ENCODE data around the gene CD163L1.

Gene CD163L1

DNA sequence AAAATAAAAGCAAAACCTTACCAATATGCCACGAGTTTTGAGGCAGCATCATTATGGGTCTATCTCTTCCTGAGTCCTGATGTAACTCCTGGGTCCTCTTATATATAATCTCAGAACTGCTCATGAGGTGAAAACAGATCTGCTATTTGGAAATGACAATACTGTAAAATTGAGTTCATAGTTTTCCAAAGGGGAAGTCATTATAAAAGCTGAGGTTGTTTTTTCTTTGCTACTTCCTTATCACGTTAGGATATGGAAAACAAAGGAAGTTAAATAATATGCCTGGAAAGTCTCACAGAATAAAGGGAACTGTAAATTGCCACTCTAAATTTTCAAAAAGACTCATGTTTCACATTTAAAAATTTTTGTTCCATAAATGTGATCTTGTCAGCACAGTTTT is at the start of gene CD163L1:
Gene CD163L1 (minus strand): TSS at position 78 of the 400 bp plus-strand sequence. CDS start 26 bp downstream, at position 52.
- TF ChIP-seq, protein P1, sequence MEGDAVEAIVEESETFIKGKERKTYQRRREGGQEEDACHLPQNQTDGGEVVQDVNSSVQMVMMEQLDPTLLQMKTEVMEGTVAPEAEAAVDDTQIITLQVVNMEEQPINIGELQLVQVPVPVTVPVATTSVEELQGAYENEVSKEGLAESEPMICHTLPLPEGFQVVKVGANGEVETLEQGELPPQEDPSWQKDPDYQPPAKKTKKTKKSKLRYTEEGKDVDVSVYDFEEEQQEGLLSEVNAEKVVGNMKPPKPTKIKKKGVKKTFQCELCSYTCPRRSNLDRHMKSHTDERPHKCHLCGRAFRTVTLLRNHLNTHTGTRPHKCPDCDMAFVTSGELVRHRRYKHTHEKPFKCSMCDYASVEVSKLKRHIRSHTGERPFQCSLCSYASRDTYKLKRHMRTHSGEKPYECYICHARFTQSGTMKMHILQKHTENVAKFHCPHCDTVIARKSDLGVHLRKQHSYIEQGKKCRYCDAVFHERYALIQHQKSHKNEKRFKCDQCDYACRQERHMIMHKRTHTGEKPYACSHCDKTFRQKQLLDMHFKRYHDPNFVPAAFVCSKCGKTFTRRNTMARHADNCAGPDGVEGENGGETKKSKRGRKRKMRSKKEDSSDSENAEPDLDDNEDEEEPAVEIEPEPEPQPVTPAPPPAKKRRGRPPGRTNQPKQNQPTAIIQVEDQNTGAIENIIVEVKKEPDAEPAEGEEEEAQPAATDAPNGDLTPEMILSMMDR (conservative IDR thresholded peaks at IDR 0.05; ENCODE audit: low read depth, low read length) = no peak
- no peak for DNase-seq (ENCODE audit: low read depth)
- no peak within 1 kb of the TSS for H3K4me3 ChIP-seq (ENCODE audit: low read length)

DNA sequence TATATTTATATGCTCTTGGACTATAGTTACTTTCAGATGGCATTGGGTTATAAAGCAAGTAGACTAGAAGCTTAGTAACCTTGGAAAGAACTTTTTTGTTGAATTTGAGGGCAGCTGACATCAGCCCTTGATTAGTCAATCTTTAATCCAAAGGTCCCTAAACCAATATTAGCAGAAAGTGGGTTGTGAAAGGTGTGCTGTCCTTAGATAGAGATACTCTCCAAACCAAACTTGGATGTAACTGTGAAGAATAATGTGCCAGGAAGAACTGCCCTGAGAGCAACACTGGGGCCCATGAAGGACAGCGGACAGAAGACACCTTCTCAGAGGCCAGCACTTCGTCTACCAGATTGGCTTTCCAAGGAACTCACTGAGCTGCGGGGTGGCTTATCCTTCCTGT is 49.1 kb upstream of the CD163L1 start:
- DNase-seq (ENCODE audit: low read depth) = no peak
- no peak overlapping the region for H3K4me3 ChIP-seq (ENCODE audit: low read length)
- TF ChIP-seq, protein P1 (conservative IDR thresholded peaks at IDR 0.05; ENCODE audit: low read depth, low read length) = no peak

DNA sequence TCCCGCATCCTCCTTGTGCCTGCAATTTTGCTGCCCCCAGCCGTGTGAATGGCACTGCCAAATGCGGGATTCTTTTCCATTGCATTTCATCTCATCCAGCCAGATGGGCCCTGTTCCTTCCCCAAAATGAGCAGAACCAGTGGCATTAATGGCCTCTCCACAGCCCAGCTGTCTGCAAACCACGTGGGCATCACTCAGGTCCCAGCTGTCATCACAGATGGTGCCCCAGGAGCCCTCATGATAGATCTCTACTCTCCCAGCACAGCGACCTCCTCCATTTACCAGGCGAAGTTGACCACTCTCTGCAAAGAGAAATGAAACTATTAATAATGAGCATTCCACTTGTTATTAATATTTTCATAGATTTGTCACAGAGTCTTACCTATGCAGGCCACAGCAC is 42.6 kb upstream of the CD163L1 start:
- TF ChIP-seq, protein P1 (conservative IDR thresholded peaks at IDR 0.05; ENCODE audit: low read depth, low read length) = no peak
- no peak for DNase-seq (ENCODE audit: low read depth)
- no peak overlapping the region for H3K4me3 ChIP-seq (ENCODE audit: low read length)

DNA sequence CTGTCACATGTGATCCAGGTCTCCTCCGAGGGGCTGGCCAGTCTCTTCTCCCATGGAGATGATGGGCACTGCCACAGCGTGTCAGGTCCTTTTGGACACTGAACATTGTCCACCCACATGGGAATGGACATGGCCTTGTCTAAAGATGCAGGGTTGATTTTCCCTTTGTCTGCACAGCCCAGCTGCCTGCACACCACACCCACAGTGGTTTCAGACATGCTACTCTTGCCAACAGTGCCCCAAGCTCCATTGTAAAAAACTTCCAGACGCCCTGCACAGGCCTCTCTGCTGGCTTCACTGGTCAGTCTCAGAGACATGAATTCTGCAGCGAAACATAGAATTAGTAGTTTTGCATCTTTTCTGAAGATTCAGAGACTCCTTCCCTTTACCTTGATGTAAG is 41.1 kb upstream of the CD163L1 start:
- TF ChIP-seq, protein P1 (conservative IDR thresholded peaks at IDR 0.05; ENCODE audit: low read depth, low read length) = no peak
- no peak overlapping the region for H3K4me3 ChIP-seq (ENCODE audit: low read length)
- no peak for DNase-seq (ENCODE audit: low read depth)

DNA sequence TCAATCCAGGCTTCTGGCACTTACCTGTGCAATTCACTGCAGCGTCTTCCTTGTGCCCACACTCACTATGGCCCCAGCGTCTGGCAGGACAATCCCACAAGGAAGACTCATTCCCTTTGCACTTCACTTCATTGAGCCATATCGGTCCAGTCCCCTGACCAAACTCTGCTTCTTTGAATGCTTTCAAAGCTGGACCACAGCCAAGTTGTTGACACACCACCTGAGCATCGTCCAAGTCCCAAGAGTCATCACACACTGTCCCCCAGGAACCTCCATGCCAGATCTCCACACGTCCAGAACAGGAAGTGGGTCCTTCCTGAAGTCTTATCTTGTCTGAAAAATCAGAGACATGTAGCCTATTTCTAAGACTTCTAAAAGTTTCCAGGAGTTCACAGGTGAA is 39.4 kb upstream of the CD163L1 start:
- H3K4me3 ChIP-seq (ENCODE audit: low read length) = no peak overlapping the region
- DNase-seq (ENCODE audit: low read depth) = no peak
- TF ChIP-seq, protein P1 (conservative IDR thresholded peaks at IDR 0.05; ENCODE audit: low read depth, low read length) = no peak

DNA sequence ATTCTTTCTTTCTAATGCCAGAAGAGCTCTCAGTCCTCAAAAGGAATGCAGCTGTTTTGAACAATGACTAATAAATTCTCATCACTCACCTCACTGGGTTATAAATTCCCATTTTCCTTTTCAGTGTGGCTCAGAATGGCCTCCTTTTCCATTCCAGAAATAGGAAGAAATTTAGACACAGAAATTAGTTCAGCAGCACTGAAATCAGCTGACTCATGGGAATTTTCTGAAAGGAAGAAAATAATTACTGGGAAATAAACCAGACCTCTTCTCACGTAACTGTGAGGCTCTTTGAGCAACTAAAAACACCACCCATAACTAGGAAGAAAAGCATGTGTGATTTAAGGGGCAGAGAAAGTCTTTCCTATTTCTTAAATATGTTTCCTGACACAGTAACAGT is 35.8 kb upstream of the CD163L1 start:
- TF ChIP-seq, protein P1 (conservative IDR thresholded peaks at IDR 0.05; ENCODE audit: low read depth, low read length) = no peak
- no peak for DNase-seq (ENCODE audit: low read depth)
- H3K4me3 ChIP-seq (ENCODE audit: low read length) = no peak overlapping the region

DNA sequence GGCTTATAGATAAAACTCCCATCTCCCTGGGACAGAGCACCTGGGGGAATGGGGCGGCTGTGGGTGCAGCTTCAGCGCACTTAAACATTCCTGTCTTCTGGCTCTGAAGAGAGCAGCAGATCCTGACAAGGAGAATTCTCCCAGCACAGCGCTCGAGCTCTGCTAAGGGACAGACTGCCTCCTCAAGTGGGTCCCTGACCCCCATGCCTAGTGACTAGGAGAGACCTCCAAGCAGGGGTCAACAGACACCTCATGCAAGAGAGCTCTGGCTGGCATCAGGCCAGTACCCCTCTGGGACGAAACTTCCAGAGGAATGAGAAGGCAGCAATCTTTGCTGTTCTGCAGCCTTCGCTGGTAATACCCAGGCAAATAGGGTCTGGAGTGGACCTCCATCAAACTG is 28.1 kb upstream of the CD163L1 start:
- TF ChIP-seq, protein P1 (conservative IDR thresholded peaks at IDR 0.05; ENCODE audit: low read depth, low read length) = no peak

More for the DNA sequence above, 28.1 kb upstream of the CD163L1 start:
- DNase-seq (ENCODE audit: low read depth) = no peak
- H3K4me3 ChIP-seq (ENCODE audit: low read length) = no peak overlapping the region

Measured in retinal pigment epithelial cell (primary cell).